Measurements from ENCODE around the gene CASP7. TPM values are rescaled to one million over a fixed set of nuclear protein-coding genes. Genes with fewer than 3 reads are reported as not detected.

The CASP7 gene
- total and polyA plus RNA-seq, 4 experiments from 2014 or later = 16.4 to 23.1 (median 20.5) TPM

DNA sequence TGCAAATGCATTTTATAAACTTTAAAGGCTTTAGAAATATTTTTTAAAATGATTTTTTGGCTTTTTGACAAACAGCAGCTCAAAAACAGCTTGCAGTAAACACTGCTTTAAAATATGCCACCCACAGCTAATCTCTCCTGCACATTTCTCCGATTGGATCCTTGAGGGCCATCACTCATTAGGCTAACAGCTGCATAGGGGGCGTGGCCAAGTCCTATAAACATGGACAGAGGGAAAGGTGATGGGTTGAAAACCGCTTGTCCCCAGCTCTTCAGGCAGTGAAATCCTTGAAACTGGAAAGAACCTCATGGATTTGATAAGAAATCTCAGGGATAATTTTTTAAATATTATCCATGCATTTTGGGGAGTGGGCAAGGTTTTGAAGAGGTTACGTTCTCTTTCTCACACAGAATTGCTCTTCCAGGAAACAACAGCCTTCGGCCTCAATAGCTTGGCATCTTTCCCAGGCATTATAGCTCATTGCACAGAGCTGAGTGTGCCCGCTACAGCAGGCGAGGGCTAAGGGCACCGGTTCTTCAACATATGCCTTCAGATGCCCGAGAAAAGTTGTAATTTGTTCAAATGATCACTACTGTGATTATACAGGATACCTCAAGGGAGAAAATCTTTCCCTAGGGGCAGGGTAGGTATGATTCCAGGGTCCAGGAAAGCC, 73.4 kb downstream of the CASP7 start:
- POLR2A ChIA-PET (ENCODE audit: partially characterized antibody) = no interaction called here
- Mint-ChIP-seq H3K36me3 (no peaks in the 10 kb centered on the region), H3K9me3 (peaks cover 0 to 2% (median 0%) of the 10 kb centered on the region in 8 donors), H3K4me3 (no peak overlapping the region), H3K4me1 (no peaks in the 10 kb centered on the region), H3K27me3 (peaks cover 8 to 10% of the 10 kb centered on the region in 2 donors), H3K27ac (no peak overlapping the region)
- Histone ChIP-seq H3K36me3 (ENCODE audit: insufficient read depth, low read length) (no peaks in the 10 kb centered on the region), H3K27me3 (ENCODE audit: insufficient read depth, low read length) (no peaks in the 10 kb centered on the region), H3K4me1 (ENCODE audit: insufficient read depth, low read length) (no peaks in the 10 kb centered on the region), H3K27ac (ENCODE audit: low read depth, low read length) (no peak overlapping the region), H3K9me3 (ENCODE audit: control insufficient read depth in 1 of 2, low read length in 2 of 2) (no peaks in the 10 kb centered on the region), H3K4me3 (ENCODE audit: low read length in 2 of 2) (no peak overlapping the region)
- CTCF ChIA-PET (ENCODE audit: partially characterized antibody) = no interaction called here
- intact Hi-C loops (cut with micrococcal nuclease) = no loop called here
- DNase-seq = no peak

DNA sequence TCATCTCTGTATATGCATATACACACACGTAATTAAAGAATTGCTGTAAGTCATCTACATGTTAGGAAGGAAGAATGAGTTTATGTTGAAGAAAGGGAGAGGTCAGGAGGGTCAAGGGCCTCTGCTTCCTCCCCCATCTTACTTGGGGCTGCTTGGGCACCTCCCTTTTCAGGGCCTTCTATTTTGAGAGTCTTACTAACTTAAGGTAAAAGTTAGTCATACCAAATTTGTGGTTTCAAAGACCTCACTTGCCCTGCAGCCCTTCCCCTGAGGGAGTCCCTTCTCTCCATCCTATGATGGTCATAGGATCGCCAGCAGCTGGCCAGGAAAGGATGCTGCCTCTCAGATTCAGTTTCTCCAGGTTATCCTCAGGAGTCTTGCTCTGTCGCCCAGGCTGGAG, 74.4 kb downstream of the CASP7 start:
- POLR2A ChIA-PET (ENCODE audit: partially characterized antibody) = no interaction called here
- intact Hi-C loops (cut with micrococcal nuclease) = no loop called here

DNA sequence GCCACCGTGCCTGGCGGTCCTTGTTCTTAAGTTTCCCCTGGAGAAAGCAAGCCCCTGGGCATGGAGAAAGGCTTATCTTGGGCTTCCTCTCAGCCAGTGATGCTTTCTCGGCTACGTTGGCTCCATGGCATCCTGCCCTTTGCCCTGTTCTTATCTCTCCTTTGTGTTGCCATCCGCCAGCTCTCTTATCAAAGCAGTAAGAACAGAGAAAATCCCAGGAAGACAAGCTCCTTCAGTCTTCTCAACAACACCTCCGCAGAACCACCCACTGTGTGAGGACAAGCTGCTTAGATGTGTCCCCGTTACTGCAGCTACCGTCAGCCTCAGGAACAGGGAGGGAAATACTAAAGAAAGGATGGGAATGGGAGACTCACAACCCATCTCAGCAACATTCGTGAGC, 75.1 kb downstream of the CASP7 start:
- H3K27ac ChIP-seq (ENCODE audit: low read depth, low read length) = no peak overlapping the region
- H3K27me3 Mint-ChIP-seq = peaks cover 8 to 10% of the 10 kb centered on the region in 2 donors
- ChIA-PET CTCF (ENCODE audit: partially characterized antibody) (no interaction called here), POLR2A (ENCODE audit: partially characterized antibody) (no interaction called here)
- H3K27ac Mint-ChIP-seq = no peak overlapping the region
- DNase-seq = no peak
- no peaks in the 10 kb centered on the region for H3K9me3 ChIP-seq (ENCODE audit: control insufficient read depth in 1 of 2, low read length in 2 of 2)
- intact Hi-C loops (cut with micrococcal nuclease) = no loop called here
- no peaks in the 10 kb centered on the region for H3K36me3 Mint-ChIP-seq
- no peaks in the 10 kb centered on the region for H3K36me3 ChIP-seq (ENCODE audit: insufficient read depth, low read length)
- peaks cover 0 to 4% (median 0%) of the 10 kb centered on the region in 8 donors for H3K9me3 Mint-ChIP-seq
- no peak overlapping the region for H3K4me3 Mint-ChIP-seq
- H3K27me3 ChIP-seq (ENCODE audit: insufficient read depth, low read length) = no peaks in the 10 kb centered on the region
- H3K4me3 ChIP-seq (ENCODE audit: low read length in 2 of 2) = no peak overlapping the region
- H3K4me1 Mint-ChIP-seq = no peaks in the 10 kb centered on the region
- no peaks in the 10 kb centered on the region for H3K4me1 ChIP-seq (ENCODE audit: insufficient read depth, low read length)

More for the DNA sequence above, 74.4 kb downstream of the CASP7 start:
- Histone ChIP-seq H3K9me3 (ENCODE audit: control insufficient read depth in 1 of 2, low read length in 2 of 2) (no peaks in the 10 kb centered on the region), H3K36me3 (ENCODE audit: insufficient read depth, low read length) (no peaks in the 10 kb centered on the region), H3K4me3 (ENCODE audit: low read length in 2 of 2) (no peak overlapping the region), H3K4me1 (ENCODE audit: insufficient read depth, low read length) (no peaks in the 10 kb centered on the region), H3K27me3 (ENCODE audit: insufficient read depth, low read length) (no peaks in the 10 kb centered on the region), H3K27ac (ENCODE audit: low read depth, low read length) (no peak overlapping the region)
- H3K9me3 Mint-ChIP-seq = peaks cover 0 to 4% (median 0%) of the 10 kb centered on the region in 8 donors
- no peaks in the 10 kb centered on the region for H3K4me1 Mint-ChIP-seq
- no peak for DNase-seq
- H3K27me3 Mint-ChIP-seq = peaks cover 8 to 10% of the 10 kb centered on the region in 2 donors
- H3K36me3 Mint-ChIP-seq = no peaks in the 10 kb centered on the region
- peak overlapping the region in 1 of 8 donors; percentile 39 for H3K4me3 Mint-ChIP-seq
- CTCF ChIA-PET (ENCODE audit: partially characterized antibody) = no interaction called here
- no peak overlapping the region for H3K27ac Mint-ChIP-seq

DNA sequence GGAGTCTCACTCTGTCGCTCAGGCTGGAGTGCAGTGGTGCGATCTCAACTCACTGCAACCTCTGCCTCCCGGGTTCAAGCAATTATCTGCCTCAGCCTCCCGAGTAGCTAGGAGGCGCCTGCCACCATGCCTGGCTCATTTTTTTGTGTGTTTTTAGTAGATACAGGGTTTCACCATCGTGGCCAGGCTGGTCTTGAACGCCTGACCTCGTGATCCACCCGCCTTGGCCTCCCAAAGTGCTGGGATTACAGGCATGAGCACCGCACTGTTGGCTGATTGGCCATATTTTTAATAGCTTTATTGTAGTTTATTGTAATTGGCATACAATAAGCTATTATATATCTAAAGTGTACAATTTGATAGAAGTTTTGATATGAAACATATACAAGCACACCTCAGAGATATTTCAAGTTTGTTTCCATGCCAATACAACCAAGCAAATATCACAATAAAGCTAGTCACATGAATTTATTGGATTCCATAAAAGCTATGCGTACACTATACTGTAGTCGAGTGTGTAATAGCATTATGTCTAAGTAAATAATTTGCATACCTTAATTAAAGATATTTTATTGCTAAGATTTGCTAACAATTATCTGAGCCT, 77.3 kb downstream of the CASP7 start:
- peaks cover 0 to 2% (median 0%) of the 10 kb centered on the region in 4 donors for H3K4me1 Mint-ChIP-seq
- H3K36me3 Mint-ChIP-seq = no peaks in the 10 kb centered on the region
- Histone ChIP-seq H3K4me1 (ENCODE audit: insufficient read depth, low read length) (no peaks in the 10 kb centered on the region), H3K4me3 (ENCODE audit: low read length in 2 of 2) (no peak overlapping the region), H3K9me3 (ENCODE audit: control insufficient read depth in 1 of 2, low read length in 2 of 2) (no peaks in the 10 kb centered on the region), H3K27me3 (ENCODE audit: insufficient read depth, low read length) (no peaks in the 10 kb centered on the region), H3K36me3 (ENCODE audit: insufficient read depth, low read length) (no peaks in the 10 kb centered on the region), H3K27ac (ENCODE audit: low read depth, low read length) (no peak overlapping the region)
- H3K27me3 Mint-ChIP-seq = peaks cover 8 to 12% of the 10 kb centered on the region in 2 donors
- H3K27ac Mint-ChIP-seq = no peak overlapping the region
- no peak for DNase-seq
- ChIA-PET POLR2A (ENCODE audit: partially characterized antibody) (no interaction called here), CTCF (ENCODE audit: partially characterized antibody) (no interaction called here)
- no peak overlapping the region for H3K4me3 Mint-ChIP-seq
- H3K9me3 Mint-ChIP-seq = peaks cover 0 to 4% (median 0%) of the 10 kb centered on the region in 8 donors
- intact Hi-C loops (cut with micrococcal nuclease) = no loop called here

DNA sequence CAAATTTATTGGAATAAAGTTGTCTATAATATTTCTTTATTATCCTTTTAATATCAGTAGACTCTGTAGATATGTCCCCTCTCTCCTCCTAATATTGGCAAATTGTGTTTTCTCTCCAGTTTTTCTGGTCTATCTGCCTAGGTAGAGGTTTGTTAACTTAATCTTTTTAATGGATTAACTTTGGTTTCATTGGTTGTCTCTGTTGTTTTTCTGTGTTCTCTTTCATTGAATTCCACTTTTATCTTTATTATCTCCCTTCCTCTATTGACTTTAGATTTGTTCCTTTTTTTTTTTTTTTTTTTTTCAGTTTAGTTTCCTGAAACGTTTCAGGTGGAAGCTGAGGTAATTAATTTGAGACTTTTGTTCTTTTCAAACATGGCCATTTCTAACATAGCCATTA, 82.4 kb downstream of the CASP7 start:
- no peak overlapping the region for H3K4me3 ChIP-seq (ENCODE audit: low read length in 2 of 2)
- Mint-ChIP-seq H3K9me3 (peaks cover 2 to 12% (median 6%) of the 10 kb centered on the region in 8 donors), H3K4me3 (no peak overlapping the region), H3K27me3 (peaks cover 4 to 10% of the 10 kb centered on the region in 2 donors), H3K4me1 (peaks cover 0 to 2% (median 0%) of the 10 kb centered on the region in 4 donors), H3K36me3 (no peaks in the 10 kb centered on the region), H3K27ac (no peak overlapping the region)
- no peaks in the 10 kb centered on the region for H3K9me3 ChIP-seq (ENCODE audit: control insufficient read depth in 1 of 2, low read length in 2 of 2)
- H3K4me1 ChIP-seq (ENCODE audit: insufficient read depth, low read length) = no peaks in the 10 kb centered on the region
- ChIA-PET POLR2A (ENCODE audit: partially characterized antibody) (no interaction called here), CTCF (ENCODE audit: partially characterized antibody) (no interaction called here)
- DNase-seq = no peak
- intact Hi-C loops (cut with micrococcal nuclease) = no loop called here
- H3K36me3 ChIP-seq (ENCODE audit: insufficient read depth, low read length) = no peaks in the 10 kb centered on the region
- no peaks in the 10 kb centered on the region for H3K27me3 ChIP-seq (ENCODE audit: insufficient read depth, low read length)
- H3K27ac ChIP-seq (ENCODE audit: low read depth, low read length) = no peak overlapping the region

DNA sequence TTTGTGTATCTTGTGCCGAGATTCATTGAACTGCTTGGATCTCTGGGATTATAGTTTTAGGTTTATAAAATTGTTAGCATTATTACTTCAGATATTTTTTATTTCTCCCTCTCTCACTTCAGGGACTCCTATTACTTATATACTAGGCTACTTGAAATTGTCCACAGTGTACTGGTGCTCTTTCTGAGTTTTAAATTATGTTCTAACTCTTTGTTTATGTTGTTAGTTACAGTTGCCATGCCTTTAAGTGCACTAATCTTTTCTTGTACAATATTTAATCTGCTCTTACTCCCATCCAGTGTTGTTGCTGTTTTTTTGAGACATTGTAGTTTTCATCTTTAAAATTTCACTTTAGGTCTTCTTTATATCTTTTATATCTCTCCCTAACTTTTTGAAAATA, 84.9 kb downstream of the CASP7 start:
- no peak overlapping the region for H3K4me3 ChIP-seq (ENCODE audit: low read length in 2 of 2)
- Mint-ChIP-seq H3K36me3 (no peaks in the 10 kb centered on the region), H3K4me3 (no peak overlapping the region), H3K27me3 (peaks cover 12 to 21% of the 10 kb centered on the region in 2 donors), H3K27ac (no peak overlapping the region), H3K4me1 (peaks cover 0 to 2% (median 0%) of the 10 kb centered on the region in 4 donors), H3K9me3 (peaks cover 0 to 12% (median 6%) of the 10 kb centered on the region in 8 donors)
- intact Hi-C loops (cut with micrococcal nuclease) = no loop called here
- CTCF ChIA-PET (ENCODE audit: partially characterized antibody) = no interaction called here
- no peaks in the 10 kb centered on the region for H3K36me3 ChIP-seq (ENCODE audit: insufficient read depth, low read length)
- DNase-seq = no peak
- no peaks in the 10 kb centered on the region for H3K27me3 ChIP-seq (ENCODE audit: insufficient read depth, low read length)
- POLR2A ChIA-PET (ENCODE audit: partially characterized antibody) = no interaction called here
- H3K27ac ChIP-seq (ENCODE audit: low read depth, low read length) = no peak overlapping the region
- no peaks in the 10 kb centered on the region for H3K4me1 ChIP-seq (ENCODE audit: insufficient read depth, low read length)
- no peaks in the 10 kb centered on the region for H3K9me3 ChIP-seq (ENCODE audit: control insufficient read depth in 1 of 2, low read length in 2 of 2)

DNA sequence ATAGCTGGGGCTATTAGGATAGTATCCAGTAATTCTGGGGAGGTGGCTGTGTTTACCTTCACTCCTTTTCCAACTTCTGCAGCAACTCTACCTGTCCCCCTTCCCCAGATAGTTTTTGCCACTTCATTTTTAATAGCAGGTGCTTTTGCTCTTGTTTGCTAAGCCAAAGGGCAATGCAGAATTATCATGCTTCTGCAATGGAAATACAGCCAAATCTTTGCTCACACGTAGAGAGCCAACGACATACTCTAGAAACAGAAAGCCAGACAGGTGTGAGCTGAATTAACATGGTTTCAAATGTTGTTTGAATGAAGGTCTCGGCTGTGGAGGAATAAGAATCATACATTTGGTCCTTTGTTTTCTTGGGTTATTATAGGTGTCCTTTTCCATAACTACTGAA, 86.2 kb downstream of the CASP7 start:
- POLR2A ChIA-PET (ENCODE audit: partially characterized antibody) = no interaction called here
- H3K27ac ChIP-seq (ENCODE audit: low read depth, low read length) = no peak overlapping the region
- no peak overlapping the region for H3K4me3 Mint-ChIP-seq
- CTCF ChIA-PET (ENCODE audit: partially characterized antibody) = no interaction called here
- no peak overlapping the region for H3K4me3 ChIP-seq (ENCODE audit: low read length in 2 of 2)
- no peak for DNase-seq
- no peaks in the 10 kb centered on the region for H3K36me3 ChIP-seq (ENCODE audit: insufficient read depth, low read length)
- H3K27me3 Mint-ChIP-seq = peaks cover 14 to 30% of the 10 kb centered on the region in 2 donors
- no peaks in the 10 kb centered on the region for H3K27me3 ChIP-seq (ENCODE audit: insufficient read depth, low read length)
- intact Hi-C loops (cut with micrococcal nuclease) = no loop called here
- H3K4me1 Mint-ChIP-seq = no peaks in the 10 kb centered on the region
- no peak overlapping the region for H3K27ac Mint-ChIP-seq
- H3K9me3 ChIP-seq (ENCODE audit: control insufficient read depth in 1 of 2, low read length in 2 of 2) = no peaks in the 10 kb centered on the region
- no peaks in the 10 kb centered on the region for H3K36me3 Mint-ChIP-seq
- H3K9me3 Mint-ChIP-seq = peaks cover 0 to 12% (median 6%) of the 10 kb centered on the region in 8 donors
- H3K4me1 ChIP-seq (ENCODE audit: insufficient read depth, low read length) = no peaks in the 10 kb centered on the region

Measured in CD4-positive, alpha-beta memory T cell (primary cell).